ENCODE results near the gene MRPL52.
"Not testable (repeated sequence)": the region's sequence is repeated elsewhere in the genome, so short reads cannot be mapped to it uniquely, and the experiment has no call there.

Gene MRPL52

DNA sequence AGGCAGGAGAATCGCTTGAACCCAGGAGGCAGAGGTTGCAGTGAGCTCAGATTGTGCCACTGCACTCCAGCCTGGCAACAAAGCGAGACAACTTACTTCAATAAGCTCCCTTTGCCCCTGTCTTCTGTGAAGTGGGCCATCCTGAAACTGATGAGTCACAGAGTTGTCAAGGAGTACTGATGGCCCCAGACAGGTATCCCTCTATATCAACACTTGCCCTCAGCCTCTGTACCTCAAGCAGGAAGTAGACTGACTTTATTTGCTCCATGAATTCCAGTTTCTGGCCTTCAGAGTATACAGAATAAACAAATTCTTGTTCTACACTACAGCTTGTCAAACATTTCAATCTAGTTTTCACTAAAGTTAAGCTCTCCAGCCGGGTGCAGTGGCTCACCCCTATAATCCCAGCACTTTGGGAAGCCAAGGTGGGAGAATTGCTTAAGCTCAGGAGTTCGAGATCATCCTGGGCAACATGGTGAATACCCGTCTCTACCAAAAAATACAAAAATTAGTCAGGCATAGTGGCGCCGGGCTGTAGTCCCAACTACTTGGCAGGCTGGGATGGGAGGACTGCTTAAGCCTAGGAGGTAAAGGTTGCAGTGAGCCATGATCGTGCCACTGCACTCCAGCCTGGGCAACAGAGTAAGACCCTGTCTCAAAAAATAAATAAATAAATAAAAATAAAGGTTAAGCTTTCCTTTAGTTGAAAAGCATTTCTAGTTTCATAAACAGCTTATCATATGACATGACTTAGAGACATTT lies 25.5 kb downstream of the MRPL52 start:
- DNase-seq: no peak

DNA sequence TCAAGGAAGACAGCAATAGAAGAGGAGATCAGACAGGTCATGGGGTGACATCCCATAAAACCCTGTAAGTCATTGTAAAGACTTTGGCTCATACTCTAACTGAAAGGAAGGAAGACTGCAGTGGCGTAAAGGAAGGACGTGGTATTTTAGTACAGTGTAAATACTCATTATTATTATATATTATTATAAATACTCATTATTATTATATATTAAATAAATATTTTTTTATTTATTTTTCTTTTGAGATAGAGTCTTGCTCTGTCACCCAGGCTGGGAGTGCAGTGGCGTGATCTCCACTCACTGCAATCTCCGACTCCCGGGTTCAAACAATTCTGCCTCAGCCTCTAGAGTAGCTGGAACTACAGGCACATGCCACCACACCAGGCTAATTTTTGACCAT lies 26.7 kb downstream of the MRPL52 start:
- DNase-seq: no peak

DNA sequence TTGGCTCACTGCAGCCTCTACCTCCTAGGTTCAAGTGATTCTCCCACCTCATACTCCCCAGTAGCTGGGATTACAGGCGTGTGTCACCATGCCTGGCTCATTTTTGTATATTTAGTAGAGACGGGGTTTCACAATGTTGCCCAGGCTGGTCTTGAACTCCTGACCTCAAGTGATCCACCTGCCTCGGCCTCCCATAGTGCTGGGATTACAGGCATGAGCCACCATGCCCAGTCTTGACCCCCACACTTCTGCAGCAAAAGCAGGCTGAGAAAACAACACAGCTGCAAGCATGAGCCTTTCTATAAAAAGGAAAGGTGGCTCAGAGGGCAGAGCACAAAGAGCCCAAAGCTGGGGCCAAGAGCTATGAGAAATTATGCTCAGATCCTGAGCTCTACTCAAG lies 30.7 kb downstream of the MRPL52 start:
- DNase-seq: not testable (repeated sequence)

GRCh38 chr14:22861651-22862050 lies 32.0 kb downstream of the MRPL52 start:
- no peak for DNase-seq

- no peak for DNase-seq
Measured at GRCh38 chr14:22864979-22865378, 35.3 kb downstream of the MRPL52 start.

DNA sequence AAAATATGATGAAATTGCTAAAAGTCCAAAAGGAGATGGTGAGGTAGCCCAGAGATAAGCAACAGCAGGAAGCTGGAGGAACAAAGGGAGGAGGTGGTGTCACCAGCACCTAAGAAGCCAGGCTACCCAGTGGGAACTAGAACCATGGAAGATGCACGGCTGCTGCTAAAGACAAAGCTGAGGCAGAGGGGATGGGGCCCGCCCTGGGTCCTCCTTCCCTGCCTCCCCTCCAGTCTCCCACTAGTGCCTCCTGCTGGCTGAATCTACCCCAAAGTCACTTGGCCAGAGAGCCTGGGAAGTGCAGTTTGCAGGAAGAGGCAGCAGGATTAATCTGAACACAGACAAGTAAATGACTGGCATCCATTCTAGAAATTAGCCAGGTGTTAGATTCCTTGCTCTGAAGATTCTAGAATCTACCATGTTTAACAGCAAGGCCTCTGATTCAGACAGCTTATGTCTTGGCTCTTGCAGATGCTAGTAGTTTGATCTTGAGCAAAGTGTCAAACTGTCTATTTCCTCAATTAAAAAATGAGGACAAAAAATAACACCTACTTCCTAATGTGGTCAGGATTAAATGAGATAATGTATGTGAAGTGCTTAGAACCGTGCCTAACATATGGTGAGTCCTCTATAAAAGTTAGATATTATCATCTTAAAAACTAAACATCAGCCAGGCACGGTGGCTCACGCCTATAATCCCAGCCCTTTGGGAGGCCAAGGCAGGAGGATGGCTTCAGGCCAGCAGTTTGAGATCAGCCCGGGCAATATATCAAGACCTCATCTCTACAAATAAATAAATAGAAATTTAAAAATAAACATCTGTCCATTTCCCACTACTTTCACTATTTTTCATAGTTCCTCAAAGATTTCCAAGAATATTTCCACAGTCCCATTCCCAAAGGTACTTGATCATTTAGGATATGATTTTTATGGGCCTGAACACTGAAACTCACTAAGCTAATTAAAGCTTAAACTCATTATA lies 36.0 kb downstream of the MRPL52 start:
- DNase-seq: no peak

GRCh38 chr14:22866874-22867273 lies 37.2 kb downstream of the MRPL52 start:
- no peak for DNase-seq

GRCh38 chr14:22870811-22871223 lies 41.1 kb downstream of the MRPL52 start:
- DNase-seq: no peak

GRCh38 chr14:22871224-22872032 lies 41.7 kb downstream of the MRPL52 start, which contains the start of gene LRP10:
TSS of gene LRP10 (plus strand) at chr14:22871740. CDS start at chr14:22872304, 564 bp downstream.
- DNase-seq: peak; percentile 72

- DNase-seq: peak; percentile 69
Measured at GRCh38 chr14:22872033-22872832, 42.5 kb downstream of the MRPL52 start.

DNA sequence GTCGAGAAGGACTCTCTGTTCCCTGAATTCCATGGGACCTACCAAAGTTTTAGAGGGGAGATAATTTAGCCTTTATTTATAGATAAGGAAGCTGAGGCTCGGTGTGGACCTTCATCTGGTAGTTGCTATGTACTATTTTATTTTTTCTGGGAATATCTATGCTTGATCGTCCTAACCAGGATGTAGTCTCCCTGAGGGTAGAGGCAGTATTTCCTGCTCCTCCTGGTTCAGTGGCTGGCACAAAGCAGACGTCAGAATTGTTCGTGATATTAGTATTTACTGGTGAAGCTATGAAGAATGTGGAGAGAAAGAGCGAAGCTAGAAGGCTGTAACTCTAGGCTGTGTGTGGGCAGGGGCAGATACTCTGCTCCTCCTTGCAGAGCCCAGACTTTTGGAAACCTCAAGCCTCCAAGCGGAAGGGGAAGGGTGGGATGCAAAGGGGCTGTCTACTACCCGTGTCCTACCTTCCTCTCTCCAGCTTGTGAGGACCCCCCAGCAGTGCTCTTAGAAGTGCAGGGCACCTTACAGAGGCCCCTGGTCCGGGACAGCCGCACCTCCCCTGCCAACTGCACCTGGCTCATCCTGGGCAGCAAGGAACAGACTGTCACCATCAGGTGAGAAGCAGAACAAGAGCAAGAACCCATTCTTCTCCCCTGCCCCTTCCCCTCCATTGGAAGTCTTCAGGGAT lies 43.3 kb downstream of the MRPL52 start:
- no peak for DNase-seq

DNA sequence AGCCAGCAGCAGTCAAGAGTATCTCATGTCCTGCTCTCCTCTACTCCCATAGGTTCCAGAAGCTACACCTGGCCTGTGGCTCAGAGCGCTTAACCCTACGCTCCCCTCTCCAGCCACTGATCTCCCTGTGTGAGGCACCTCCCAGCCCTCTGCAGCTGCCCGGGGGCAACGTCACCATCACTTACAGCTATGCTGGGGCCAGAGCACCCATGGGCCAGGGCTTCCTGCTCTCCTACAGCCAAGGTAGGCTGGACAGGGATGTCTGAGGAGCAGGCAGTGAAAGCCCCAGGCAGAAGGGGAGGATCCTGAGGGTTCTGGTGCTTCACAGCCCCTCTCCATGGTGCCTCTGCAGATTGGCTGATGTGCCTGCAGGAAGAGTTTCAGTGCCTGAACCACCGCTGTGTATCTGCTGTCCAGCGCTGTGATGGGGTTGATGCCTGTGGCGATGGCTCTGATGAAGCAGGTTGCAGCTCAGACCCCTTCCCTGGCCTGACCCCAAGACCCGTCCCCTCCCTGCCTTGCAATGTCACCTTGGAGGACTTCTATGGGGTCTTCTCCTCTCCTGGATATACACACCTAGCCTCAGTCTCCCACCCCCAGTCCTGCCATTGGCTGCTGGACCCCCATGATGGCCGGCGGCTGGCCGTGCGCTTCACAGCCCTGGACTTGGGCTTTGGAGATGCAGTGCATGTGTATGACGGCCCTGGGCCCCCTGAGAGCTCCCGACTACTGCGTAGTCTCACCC lies 45.5 kb downstream of the MRPL52 start:
- DNase-seq: no peak

DNA sequence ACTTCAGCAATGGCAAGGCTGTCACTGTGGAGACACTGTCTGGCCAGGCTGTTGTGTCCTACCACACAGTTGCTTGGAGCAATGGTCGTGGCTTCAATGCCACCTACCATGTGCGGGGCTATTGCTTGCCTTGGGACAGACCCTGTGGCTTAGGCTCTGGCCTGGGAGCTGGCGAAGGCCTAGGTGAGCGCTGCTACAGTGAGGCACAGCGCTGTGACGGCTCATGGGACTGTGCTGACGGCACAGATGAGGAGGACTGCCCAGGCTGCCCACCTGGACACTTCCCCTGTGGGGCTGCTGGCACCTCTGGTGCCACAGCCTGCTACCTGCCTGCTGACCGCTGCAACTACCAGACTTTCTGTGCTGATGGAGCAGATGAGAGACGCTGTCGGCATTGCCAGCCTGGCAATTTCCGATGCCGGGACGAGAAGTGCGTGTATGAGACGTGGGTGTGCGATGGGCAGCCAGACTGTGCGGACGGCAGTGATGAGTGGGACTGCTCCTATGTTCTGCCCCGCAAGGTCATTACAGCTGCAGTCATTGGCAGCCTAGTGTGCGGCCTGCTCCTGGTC lies 46.1 kb downstream of the MRPL52 start:
- no peak for DNase-seq

DNA sequence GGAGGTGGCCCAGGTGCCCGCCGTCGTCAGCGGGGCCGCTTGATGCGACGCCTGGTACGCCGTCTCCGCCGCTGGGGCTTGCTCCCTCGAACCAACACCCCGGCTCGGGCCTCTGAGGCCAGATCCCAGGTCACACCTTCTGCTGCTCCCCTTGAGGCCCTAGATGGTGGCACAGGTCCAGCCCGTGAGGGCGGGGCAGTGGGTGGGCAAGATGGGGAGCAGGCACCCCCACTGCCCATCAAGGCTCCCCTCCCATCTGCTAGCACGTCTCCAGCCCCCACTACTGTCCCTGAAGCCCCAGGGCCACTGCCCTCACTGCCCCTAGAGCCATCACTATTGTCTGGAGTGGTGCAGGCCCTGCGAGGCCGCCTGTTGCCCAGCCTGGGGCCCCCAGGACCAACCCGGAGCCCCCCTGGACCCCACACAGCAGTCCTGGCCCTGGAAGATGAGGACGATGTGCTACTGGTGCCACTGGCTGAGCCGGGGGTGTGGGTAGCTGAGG lies 47.4 kb downstream of the MRPL52 start:
- DNase-seq: no peak

GRCh38 chr14:22878271-22879246 lies 48.9 kb downstream of the MRPL52 start:
- DNase-seq: no peak

DNA sequence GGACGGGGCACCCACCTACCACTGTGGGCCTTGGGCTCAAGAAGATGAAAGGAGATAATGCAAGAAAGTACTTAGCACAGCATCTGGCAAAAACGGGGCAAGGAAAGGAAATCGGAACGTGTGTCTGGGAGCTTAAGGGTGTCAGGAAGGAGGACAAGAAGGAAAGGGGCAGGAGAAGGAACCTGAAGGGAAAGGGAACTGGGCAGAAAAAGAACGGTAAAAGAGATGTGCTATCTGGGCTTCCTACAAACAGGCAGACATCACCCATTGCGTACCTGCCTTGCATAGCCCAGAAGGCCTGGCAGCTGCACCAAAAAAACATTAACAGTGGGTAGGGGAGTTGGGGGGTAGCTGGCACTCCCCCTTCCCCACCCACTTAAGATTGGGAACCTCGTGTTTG lies 52.4 kb downstream of the MRPL52 start:
- no peak for DNase-seq

GRCh38 chr14:22882529-22883172 lies 53.0 kb downstream of the MRPL52 start:
- peak; percentile 59 for DNase-seq
